ENCODE measurements around the gene IRF2BPL. TPM values are rescaled to one million over a fixed set of nuclear protein-coding genes. Genes with fewer than 3 reads are reported as not detected.
A peak's percentile ranks its signal among the peaks of the same experiment; 100 is the strongest.

Gene IRF2BPL
- total RNA-seq (10 to 100 TPM in 4 of 5 donors, 1 to 10 TPM in 1; 5.3 to 43.6 (median 28.4) TPM), polyA plus RNA-seq (10 to 100 TPM in 2 of 3 donors, 1 to 10 TPM in 1; 8.5 to 17.7 (median 10.5) TPM)
- long read RNA-seq, donor 1, full-length matches to known transcripts: 39 of 39 reads
- long read RNA-seq, donor 1, partial matches to known transcripts: 0 of 39 reads
- long read RNA-seq, donor 1, other reads (novel, unspliced or antisense): 0 of 39 reads
- long read RNA-seq, donor 2, full-length matches to known transcripts: 32 of 32 reads
- long read RNA-seq, donor 2, partial matches to known transcripts: 0 of 32 reads
- long read RNA-seq, donor 2, other reads (novel, unspliced or antisense): 0 of 32 reads
- long read RNA-seq, donor 3, full-length matches to known transcripts: 17 of 17 reads
- long read RNA-seq, donor 3, partial matches to known transcripts: 0 of 17 reads
- long read RNA-seq, donor 3, other reads (novel, unspliced or antisense): 0 of 17 reads
- long read RNA-seq, donor 4, full-length matches to known transcripts: 5 of 5 reads
- long read RNA-seq, donor 4, partial matches to known transcripts: 0 of 5 reads
- long read RNA-seq, donor 4, other reads (novel, unspliced or antisense): 0 of 5 reads
- long read RNA-seq, donor 5, full-length matches to known transcripts: 82 of 82 reads
- long read RNA-seq, donor 5, partial matches to known transcripts: 0 of 82 reads
- long read RNA-seq, donor 5, other reads (novel, unspliced or antisense): 0 of 82 reads
- long read RNA-seq, donor 6, full-length matches to known transcripts: 66 of 66 reads
- long read RNA-seq, donor 6, partial matches to known transcripts: 0 of 66 reads
- long read RNA-seq, donor 6, other reads (novel, unspliced or antisense): 0 of 66 reads
- long read RNA-seq, donor 7, full-length matches to known transcripts: 72 of 72 reads
- long read RNA-seq, donor 7, partial matches to known transcripts: 0 of 72 reads
- long read RNA-seq, donor 7, other reads (novel, unspliced or antisense): 0 of 72 reads
- long read RNA-seq, donor 8, full-length matches to known transcripts: 60 of 60 reads
- long read RNA-seq, donor 8, partial matches to known transcripts: 0 of 60 reads
- long read RNA-seq, donor 8, other reads (novel, unspliced or antisense): 0 of 60 reads
- long read RNA-seq, donor 9, full-length matches to known transcripts: 70 of 70 reads
- long read RNA-seq, donor 9, partial matches to known transcripts: 0 of 70 reads
- long read RNA-seq, donor 9, other reads (novel, unspliced or antisense): 0 of 70 reads
- long read RNA-seq, donor 10, full-length matches to known transcripts: 16 of 16 reads
- long read RNA-seq, donor 10, partial matches to known transcripts: 0 of 16 reads
- long read RNA-seq, donor 10, other reads (novel, unspliced or antisense): 0 of 16 reads

DNA sequence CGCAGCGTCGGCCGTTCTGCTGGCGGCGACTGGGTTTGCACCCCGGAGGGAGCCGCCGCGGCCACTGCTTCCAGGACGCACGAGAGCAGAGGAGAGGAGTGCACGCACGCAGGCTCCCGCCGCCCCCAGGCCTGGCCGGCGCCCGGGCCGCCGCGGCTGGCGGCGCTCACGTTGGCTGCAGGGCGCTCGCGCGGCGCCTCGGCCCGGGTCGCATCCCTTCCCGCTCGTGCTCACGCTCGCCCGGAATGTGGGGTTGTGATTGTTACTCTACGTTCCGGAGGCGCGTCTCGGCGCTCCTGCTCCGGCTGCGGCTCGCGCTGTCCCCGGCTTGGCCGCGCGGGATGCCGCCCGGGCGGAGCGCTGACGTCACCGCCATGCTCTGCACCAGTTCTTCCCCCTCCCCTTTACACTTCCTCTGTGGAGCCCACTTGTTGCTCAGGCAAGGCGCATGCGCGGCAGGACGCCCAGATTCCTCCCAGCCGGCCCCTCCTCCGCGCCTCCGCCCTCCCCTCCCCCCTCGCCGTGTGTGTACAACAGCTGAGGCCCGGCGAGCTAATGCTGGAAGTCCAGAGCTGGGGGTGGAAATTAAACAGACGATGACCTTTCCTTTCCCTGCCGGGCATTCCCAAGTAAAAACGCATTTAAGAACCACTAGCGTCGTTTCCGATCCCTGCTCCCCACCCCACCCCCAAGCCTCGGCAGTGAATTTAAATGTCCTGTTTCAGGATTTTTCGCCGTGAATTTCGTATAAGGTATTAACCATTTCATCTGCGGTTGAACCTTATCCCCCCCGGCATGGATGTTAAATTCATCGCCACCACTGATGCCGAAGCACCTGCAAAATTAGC, at the start of gene IRF2BPL:
Gene IRF2BPL (minus strand): TSS at position 325 of the 848 bp plus-strand sequence. CDS start 916 bp downstream, outside the sequence.
- Histone ChIP-seq H3K9me3 (no peaks in the 10 kb centered on the region), H3K27ac (peak within 1 kb of the TSS; percentile 98 to 100 (median 100)), H3K4me3 (peak within 1 kb of the TSS; percentile 71 to 86 (median 80)), H3K27me3 (no peaks in the 10 kb centered on the region), H3K4me1 (peaks cover 66 to 78% (median 76%) of the 10 kb centered on the region in 4 donors), H3K36me3 (peaks cover 7 to 20% (median 16%) of the 10 kb centered on the region in 4 donors)
- TF ChIP-seq EP300 (IDR thresholded peaks at IDR 0.05): peak; percentile 89
- TF ChIP-seq POLR2A (IDR thresholded peaks at IDR 0.05): peak in 2 of 4 donors; percentile 73 to 84
- TF ChIP-seq, protein P1, sequence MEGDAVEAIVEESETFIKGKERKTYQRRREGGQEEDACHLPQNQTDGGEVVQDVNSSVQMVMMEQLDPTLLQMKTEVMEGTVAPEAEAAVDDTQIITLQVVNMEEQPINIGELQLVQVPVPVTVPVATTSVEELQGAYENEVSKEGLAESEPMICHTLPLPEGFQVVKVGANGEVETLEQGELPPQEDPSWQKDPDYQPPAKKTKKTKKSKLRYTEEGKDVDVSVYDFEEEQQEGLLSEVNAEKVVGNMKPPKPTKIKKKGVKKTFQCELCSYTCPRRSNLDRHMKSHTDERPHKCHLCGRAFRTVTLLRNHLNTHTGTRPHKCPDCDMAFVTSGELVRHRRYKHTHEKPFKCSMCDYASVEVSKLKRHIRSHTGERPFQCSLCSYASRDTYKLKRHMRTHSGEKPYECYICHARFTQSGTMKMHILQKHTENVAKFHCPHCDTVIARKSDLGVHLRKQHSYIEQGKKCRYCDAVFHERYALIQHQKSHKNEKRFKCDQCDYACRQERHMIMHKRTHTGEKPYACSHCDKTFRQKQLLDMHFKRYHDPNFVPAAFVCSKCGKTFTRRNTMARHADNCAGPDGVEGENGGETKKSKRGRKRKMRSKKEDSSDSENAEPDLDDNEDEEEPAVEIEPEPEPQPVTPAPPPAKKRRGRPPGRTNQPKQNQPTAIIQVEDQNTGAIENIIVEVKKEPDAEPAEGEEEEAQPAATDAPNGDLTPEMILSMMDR (IDR thresholded peaks at IDR 0.05): no peak
- peak; percentile 98 to 99 (median 99) for TF ChIP-seq POLR2AphosphoS5 (IDR thresholded peaks at IDR 0.05)
- 0 to 1% (median 0%) methylated on average over 57 to 84 of the region's 84 CpGs for WGBS, 5 donors
- peak; percentile 98 to 99 for DNase-seq
- intact Hi-C loops (cut with DNase I; ENCODE audit: low total_unique reads): no loop called here

DNA sequence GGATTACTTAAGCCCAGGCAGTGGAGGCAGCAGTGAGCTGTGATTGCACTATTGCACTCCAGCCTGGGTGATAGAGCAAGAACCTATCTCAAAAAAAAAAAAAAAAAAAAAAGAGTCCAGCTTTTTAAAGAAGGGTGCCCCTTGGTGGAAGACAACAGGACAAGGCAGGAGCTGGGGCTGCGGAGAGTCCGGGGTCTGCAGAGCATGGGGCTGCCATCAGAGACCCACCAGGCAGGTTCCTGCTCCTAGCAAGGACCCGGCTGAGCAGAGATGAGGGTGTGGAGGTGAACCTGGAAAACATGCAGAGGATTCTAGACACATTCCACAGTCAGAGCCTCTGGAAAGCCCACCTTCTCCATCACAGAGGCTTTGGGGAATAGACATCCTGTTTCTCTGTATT, 48.5 kb upstream of the IRF2BPL start:
- 84 to 96% (median 88%) methylated on average over 3 of the region's 3 CpGs for WGBS, 5 donors
- H3K27ac ChIP-seq: peak overlapping the region; percentile 42 to 91 (median 82)

DNA sequence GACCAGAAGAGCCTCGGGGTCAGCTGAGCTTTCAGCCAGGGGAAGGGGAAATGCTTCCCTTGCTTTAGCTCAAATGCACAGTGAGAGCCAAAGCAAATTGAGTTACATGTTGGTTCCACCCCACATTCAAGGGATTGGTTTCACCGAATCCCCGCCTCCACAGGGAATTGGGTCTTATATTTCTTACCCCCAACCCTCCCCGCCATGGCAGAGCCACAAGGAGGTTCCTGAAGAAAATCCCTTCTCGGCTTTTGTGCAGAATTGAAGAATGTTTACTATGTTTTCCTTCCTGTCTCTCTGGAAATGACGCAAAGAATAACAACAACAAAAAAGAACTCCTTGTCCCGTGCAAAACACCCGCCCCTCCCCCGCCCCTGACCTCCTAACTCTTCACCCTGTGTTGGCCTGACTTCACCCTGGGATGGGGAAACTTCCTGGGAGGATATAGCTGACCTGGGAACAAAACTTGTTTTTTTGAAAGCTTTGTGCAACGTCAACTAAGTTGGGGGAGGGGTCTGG, 47.7 kb upstream of the IRF2BPL start:
- H3K4me1 ChIP-seq: peaks cover 0 to 16% (median 0%) of the 10 kb centered on the region in 4 donors
- no peaks in the 10 kb centered on the region for H3K27me3 ChIP-seq
- H3K27ac ChIP-seq: peak overlapping the region; percentile 53 to 91 (median 82)
- no peaks in the 10 kb centered on the region for H3K36me3 ChIP-seq
- no peaks in the 10 kb centered on the region for H3K9me3 ChIP-seq
- intact Hi-C loops (cut with DNase I; ENCODE audit: low total_unique reads): no loop called here
- TF ChIP-seq POLR2A (IDR thresholded peaks at IDR 0.05) (no peak), EP300 (IDR thresholded peaks at IDR 0.05) (peak; percentile 70), POLR2AphosphoS5 (IDR thresholded peaks at IDR 0.05) (peak; percentile 7 to 78 (median 65))
- TF ChIP-seq, protein P1 (IDR thresholded peaks at IDR 0.05): no peak
- peak overlapping the region in 3 of 4 donors; percentile 15 to 36 (median 23) for H3K4me3 ChIP-seq
- peak; percentile 58 for DNase-seq
- WGBS, 5 donors: 28 to 42% (median 33%) methylated on average over 10 of the region's 10 CpGs

More for the DNA sequence above, 48.5 kb upstream of the IRF2BPL start:
- intact Hi-C loops (cut with DNase I; ENCODE audit: low total_unique reads): no loop called here
- no peaks in the 10 kb centered on the region for H3K27me3 ChIP-seq
- H3K4me1 ChIP-seq: peaks cover 0 to 16% (median 0%) of the 10 kb centered on the region in 4 donors
- TF ChIP-seq POLR2AphosphoS5 (IDR thresholded peaks at IDR 0.05): no peak
- TF ChIP-seq, protein P1 (IDR thresholded peaks at IDR 0.05): no peak
- TF ChIP-seq EP300 (IDR thresholded peaks at IDR 0.05): no peak
- TF ChIP-seq POLR2A (IDR thresholded peaks at IDR 0.05): no peak
- no peak for DNase-seq
- no peaks in the 10 kb centered on the region for H3K9me3 ChIP-seq
- no peak overlapping the region for H3K4me3 ChIP-seq
- no peaks in the 10 kb centered on the region for H3K36me3 ChIP-seq
